ENCODE data around the gene CWC27. TPM values are rescaled to one million over a fixed set of nuclear protein-coding genes. Genes with fewer than 3 reads are reported as not detected.

The CWC27 gene
- total RNA-seq, 2 donors from 2014 or later, result 8.5 to 12.5 TPM

- no peak for DNase-seq (ENCODE audit: low spot score)
- Histone ChIP-seq H3K4me1 (replicated peaks) (no peaks in the 10 kb centered on the region), H3K4me3 (no peak overlapping the region), H3K36me3 (no peaks in the 10 kb centered on the region), H3K27ac (no peak overlapping the region), H3K27me3 (replicated peaks; ENCODE audit: insufficient read depth) (no peaks in the 10 kb centered on the region), H3K9me3 (no peaks in the 10 kb centered on the region)
- TF ChIP-seq CTCF (IDR thresholded peaks at IDR 0.05) (no peak), POLR2A (IDR thresholded peaks at IDR 0.05) (no peak), POLR2AphosphoS5 (IDR thresholded peaks at IDR 0.05) (no peak)
- 94% methylated on average over 1 of the region's 1 CpG for WGBS
- intact Hi-C loops (cut with DNase I), result loop anchor here (10.0 kb wide), 1 partner anchor 142 kb away; no protein-coding TSS in a partner anchor
These were observed 194.5 kb downstream of the CWC27 start for GRCh38 chr5:64963278-64963677.

DNA sequence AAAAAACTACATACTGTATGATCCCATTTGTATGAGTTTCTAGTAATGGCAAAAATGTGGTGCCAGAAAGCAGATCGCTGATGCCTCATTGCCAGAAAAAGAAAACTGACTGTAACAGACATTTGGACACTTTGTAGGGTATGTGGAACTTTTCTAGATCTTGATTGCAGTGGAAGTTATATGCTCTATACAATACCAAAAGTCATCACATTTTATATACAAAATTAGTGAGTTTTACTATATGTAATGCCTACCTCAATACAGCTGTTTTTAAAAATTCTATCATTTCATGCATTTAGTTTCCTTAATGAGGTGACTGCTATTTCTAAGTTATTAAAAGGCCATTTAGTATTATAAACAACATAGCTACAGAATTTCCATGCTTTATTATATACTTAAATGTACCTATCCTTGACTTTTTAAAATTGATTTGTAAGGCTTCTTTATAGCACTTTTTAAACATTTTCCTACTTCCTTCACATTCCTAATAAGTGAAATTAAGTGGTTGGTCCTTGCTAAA is 199.9 kb downstream of the CWC27 start:
- no peak for TF ChIP-seq CTCF (IDR thresholded peaks at IDR 0.05)
- no peak for TF ChIP-seq POLR2A (IDR thresholded peaks at IDR 0.05)
- no peak for TF ChIP-seq POLR2AphosphoS5 (IDR thresholded peaks at IDR 0.05)
- intact Hi-C loops (cut with DNase I), result loop anchor here (10.0 kb wide), 1 partner anchor 136 kb away; no protein-coding TSS in a partner anchor
- Histone ChIP-seq H3K9me3 (no peaks in the 10 kb centered on the region), H3K4me3 (no peak overlapping the region), H3K36me3 (no peaks in the 10 kb centered on the region), H3K27me3 (replicated peaks; ENCODE audit: insufficient read depth) (no peaks in the 10 kb centered on the region), H3K27ac (no peak overlapping the region), H3K4me1 (replicated peaks) (no peaks in the 10 kb centered on the region)
- DNase-seq (ENCODE audit: low spot score), result no peak
- WGBS, result 94% methylated on average over 1 of the region's 1 CpG

DNA sequence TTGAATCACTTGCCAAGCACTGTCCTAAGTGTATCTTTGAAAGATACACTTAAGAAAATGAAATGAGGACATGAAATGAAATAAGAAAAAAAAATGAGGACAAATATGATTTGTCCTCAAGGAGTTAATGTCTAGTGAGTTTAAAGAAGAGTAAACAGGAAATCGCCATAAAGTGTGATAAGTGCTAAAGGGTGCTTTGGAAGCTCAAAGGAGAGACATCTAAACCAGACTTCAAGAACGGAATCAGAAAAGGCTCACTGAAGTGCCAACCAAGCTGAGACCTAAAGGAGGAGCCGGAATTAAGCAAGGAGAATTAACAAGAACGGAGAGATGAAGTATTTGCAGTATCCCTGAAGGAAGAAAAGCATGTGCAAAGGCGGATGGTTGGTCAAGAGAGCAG is 200.8 kb downstream of the CWC27 start:
- intact Hi-C loops (cut with DNase I), result loop anchor here (10.0 kb wide), 1 partner anchor 135 kb away; no protein-coding TSS in a partner anchor

DNA sequence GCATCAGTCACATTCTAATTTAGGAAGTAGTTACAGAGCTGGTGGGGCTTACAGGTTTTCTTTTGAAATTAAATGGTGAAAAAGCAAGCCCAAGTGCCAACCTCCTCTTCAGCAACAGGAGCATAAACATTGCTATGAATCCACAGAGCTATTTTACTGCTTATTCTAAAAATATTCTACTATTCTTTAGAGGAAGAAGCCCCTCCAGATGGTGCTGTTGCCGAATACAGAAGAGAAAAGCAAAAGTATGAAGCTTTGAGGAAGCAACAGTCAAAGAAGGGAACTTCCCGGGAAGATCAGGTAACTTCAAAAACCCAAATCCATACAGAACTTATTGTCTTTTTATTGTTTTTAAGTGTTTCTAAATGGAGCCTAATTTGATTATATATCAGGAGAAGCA is 202.8 kb downstream of the CWC27 start:
- H3K4me1 ChIP-seq (replicated peaks), result no peaks in the 10 kb centered on the region
- H3K36me3 ChIP-seq, result no peaks in the 10 kb centered on the region
- no peak overlapping the region for H3K27ac ChIP-seq
- no peak for TF ChIP-seq CTCF (IDR thresholded peaks at IDR 0.05)
- H3K27me3 ChIP-seq (replicated peaks; ENCODE audit: insufficient read depth), result no peaks in the 10 kb centered on the region
- intact Hi-C loops (cut with DNase I), result no loop called here
- 63% methylated on average over 2 of the region's 2 CpGs for WGBS
- no peaks in the 10 kb centered on the region for H3K9me3 ChIP-seq
- DNase-seq (ENCODE audit: low spot score), result no peak
- H3K4me3 ChIP-seq, result no peak overlapping the region

More for the DNA sequence above, 200.8 kb downstream of the CWC27 start:
- H3K27me3 ChIP-seq (replicated peaks; ENCODE audit: insufficient read depth), result no peaks in the 10 kb centered on the region
- WGBS, result 75% methylated on average over 5 of the region's 5 CpGs
- H3K9me3 ChIP-seq, result no peaks in the 10 kb centered on the region
- H3K27ac ChIP-seq, result no peak overlapping the region
- DNase-seq (ENCODE audit: low spot score), result no peak
- no peaks in the 10 kb centered on the region for H3K4me1 ChIP-seq (replicated peaks)
- H3K36me3 ChIP-seq, result no peaks in the 10 kb centered on the region
- TF ChIP-seq POLR2AphosphoS5 (IDR thresholded peaks at IDR 0.05) (no peak), CTCF (IDR thresholded peaks at IDR 0.05) (no peak), POLR2A (IDR thresholded peaks at IDR 0.05) (no peak)
- no peak overlapping the region for H3K4me3 ChIP-seq

- Histone ChIP-seq H3K4me1 (replicated peaks) (no peaks in the 10 kb centered on the region), H3K4me3 (no peak overlapping the region), H3K27ac (no peak overlapping the region), H3K36me3 (no peaks in the 10 kb centered on the region), H3K9me3 (no peaks in the 10 kb centered on the region), H3K27me3 (replicated peaks; ENCODE audit: insufficient read depth) (no peaks in the 10 kb centered on the region)
- WGBS, result 90% methylated on average over 3 of the region's 3 CpGs
- intact Hi-C loops (cut with DNase I), result no loop called here
- no peak for TF ChIP-seq POLR2AphosphoS5 (IDR thresholded peaks at IDR 0.05)
- TF ChIP-seq POLR2A (IDR thresholded peaks at IDR 0.05), result no peak
- TF ChIP-seq CTCF (IDR thresholded peaks at IDR 0.05), result no peak
- no peak for DNase-seq (ENCODE audit: low spot score)
These were observed 203.3 kb downstream of the CWC27 start for GRCh38 chr5:64971990-64972389.
